Osteocyte (in vitro differentiated cells): ENCODE data around the gene UGT8. TPM values are rescaled to one million over a fixed set of nuclear protein-coding genes. Genes with fewer than 3 reads are reported as not detected.
"Not testable (repeated sequence)": the region's sequence is repeated elsewhere in the genome, so short reads cannot be mapped to it uniquely, and the experiment has no call there.

ENCODE experiments used
- DNase-seq: peaks from one replicate; pipeline ENCODE4 v3.0.0; 2021; ENCODE audit warnings: mixed read lengths; ENCODE audit not compliant: unreplicated experiment; ENCODE audit errors: extremely low spot score
- H3K27ac Mint-ChIP-seq: one replicate; pipeline ENCODE4 v1.8.0; 2021; ENCODE audit warnings: mild to moderate bottlenecking, mixed read lengths; ENCODE audit not compliant: unreplicated experiment
- H3K27me3 Mint-ChIP-seq: one replicate; pipeline ENCODE4 v1.8.0; 2021; ENCODE audit warnings: mixed read lengths; ENCODE audit not compliant: unreplicated experiment
- H3K36me3 Mint-ChIP-seq: one replicate; pipeline ENCODE4 v1.8.0; 2021; ENCODE audit warnings: mixed read lengths; ENCODE audit not compliant: unreplicated experiment
- H3K4me1 Mint-ChIP-seq: one replicate; pipeline ENCODE4 v1.8.0; 2021; ENCODE audit warnings: mixed read lengths; ENCODE audit not compliant: unreplicated experiment
- H3K4me3 Mint-ChIP-seq: one replicate; pipeline ENCODE4 v1.8.0; 2021; ENCODE audit warnings: mild to moderate bottlenecking, moderate library complexity, mixed read lengths; ENCODE audit not compliant: unreplicated experiment
- H3K9me3 Mint-ChIP-seq: one replicate; pipeline ENCODE4 v1.8.0; 2021; ENCODE audit warnings: mixed read lengths; ENCODE audit not compliant: unreplicated experiment
- CTCF ChIP-seq: fragments of 200-600 bp; sonication (generic); IDR thresholded peaks from 2 replicates; pipeline ENCODE4 v1.5.0; 2021; ENCODE audit warnings: antibody characterized with exemption, mild to moderate bottlenecking, moderate library complexity
- total RNA-seq: library from RNA; stranded (reverse); gene quantifications from 2 replicates; pipeline ENCODE4 v1.2.1, GENCODE V29; 2021

UGT8 gene
- total RNA-seq, 1 donor from 2014 or later, result not detected

GRCh38 chr4:114562176-114562904 is 36.3 kb upstream of the UGT8 start:
- H3K4me3 Mint-ChIP-seq, result no peak overlapping the region
- no peaks in the 10 kb centered on the region for H3K36me3 Mint-ChIP-seq

DNA sequence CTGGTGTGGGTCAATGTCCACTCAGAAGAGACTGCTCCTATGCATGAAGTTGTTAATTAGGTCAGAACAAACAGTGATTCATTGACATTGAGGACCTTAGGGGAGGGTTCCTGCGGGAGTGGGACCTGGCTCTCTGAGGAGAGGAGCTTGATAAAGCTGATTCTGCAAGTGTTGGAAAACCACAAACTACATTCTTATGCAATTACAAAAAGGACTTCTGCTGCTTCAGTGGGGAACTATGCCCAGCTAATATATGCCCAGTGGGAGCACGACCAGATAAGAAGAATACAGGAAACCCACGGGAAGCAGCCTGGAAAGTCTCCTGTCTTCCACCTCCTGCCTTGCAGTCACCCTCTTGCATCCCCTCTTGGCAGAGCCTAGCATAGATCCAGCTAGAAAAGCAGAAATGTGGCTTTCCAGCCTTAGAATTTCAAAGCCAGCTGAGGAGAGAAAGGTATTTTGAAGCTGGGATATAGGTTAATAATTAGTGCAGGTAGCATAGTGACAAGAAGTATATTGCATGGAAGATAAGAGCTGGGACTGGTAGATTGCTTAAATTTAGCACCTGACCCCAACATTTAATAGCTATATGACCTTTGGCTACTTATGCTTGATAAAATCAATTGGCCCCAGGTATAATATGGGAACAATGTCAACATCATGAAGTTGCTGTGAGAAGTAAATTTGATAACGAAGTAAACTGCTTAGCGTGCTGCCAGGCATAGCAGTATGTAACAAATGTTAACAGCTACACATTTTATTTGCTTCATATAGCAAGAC is 34.9 kb upstream of the UGT8 start:
- no peak for TF ChIP-seq CTCF
- no peak overlapping the region for H3K4me3 Mint-ChIP-seq
- H3K27ac Mint-ChIP-seq, result no peak overlapping the region
- H3K9me3 Mint-ChIP-seq, result no peaks in the 10 kb centered on the region
- H3K27me3 Mint-ChIP-seq, result peaks cover 16% of the 10 kb centered on the region
- H3K4me1 Mint-ChIP-seq, result no peaks in the 10 kb centered on the region
- no peak for DNase-seq
- no peaks in the 10 kb centered on the region for H3K36me3 Mint-ChIP-seq

More at GRCh38 chr4:114562176-114562904, 36.3 kb upstream of the UGT8 start:
- no peaks in the 10 kb centered on the region for H3K4me1 Mint-ChIP-seq
- no peak for DNase-seq
- peaks cover 16% of the 10 kb centered on the region for H3K27me3 Mint-ChIP-seq
- H3K9me3 Mint-ChIP-seq, result peaks cover 9% of the 10 kb centered on the region
- no peak for TF ChIP-seq CTCF
- no peak overlapping the region for H3K27ac Mint-ChIP-seq

DNA sequence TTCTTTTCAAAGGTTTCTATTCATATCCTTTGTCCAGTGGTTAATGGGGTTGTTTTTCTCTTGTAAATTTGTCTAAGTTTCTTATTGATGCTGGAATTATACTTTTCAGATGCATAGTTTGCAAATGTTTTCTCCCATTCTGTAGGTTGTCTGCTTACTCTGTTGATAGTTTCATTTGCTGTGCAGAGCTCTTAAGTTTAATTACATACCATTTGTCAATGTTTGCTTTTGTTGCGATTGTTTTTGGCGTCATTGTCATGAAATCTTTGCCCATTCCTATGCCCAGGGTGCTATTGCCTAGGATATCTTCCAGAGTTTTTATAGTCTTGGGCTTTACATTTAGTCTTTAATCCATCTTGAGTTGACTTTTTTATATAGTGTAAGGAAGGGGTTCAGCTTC is 21.2 kb upstream of the UGT8 start:
- H3K9me3 Mint-ChIP-seq, result peaks cover 10% of the 10 kb centered on the region
- peaks cover 9% of the 10 kb centered on the region for H3K27me3 Mint-ChIP-seq
- DNase-seq, result no peak
- H3K4me3 Mint-ChIP-seq, result no peak overlapping the region
- H3K27ac Mint-ChIP-seq, result no peak overlapping the region
- no peak for TF ChIP-seq CTCF
- H3K4me1 Mint-ChIP-seq, result no peaks in the 10 kb centered on the region
- H3K36me3 Mint-ChIP-seq, result no peaks in the 10 kb centered on the region

- no peak overlapping the region for H3K27ac Mint-ChIP-seq
- H3K36me3 Mint-ChIP-seq, result no peaks in the 10 kb centered on the region
- peaks cover 14% of the 10 kb centered on the region for H3K27me3 Mint-ChIP-seq
- TF ChIP-seq CTCF, result no peak
- H3K4me3 Mint-ChIP-seq, result no peak overlapping the region
- DNase-seq, result no peak
- peaks cover 10% of the 10 kb centered on the region for H3K9me3 Mint-ChIP-seq
- H3K4me1 Mint-ChIP-seq, result no peaks in the 10 kb centered on the region
These were observed 16.0 kb upstream of the UGT8 start for GRCh38 chr4:114582621-114583020.

DNA sequence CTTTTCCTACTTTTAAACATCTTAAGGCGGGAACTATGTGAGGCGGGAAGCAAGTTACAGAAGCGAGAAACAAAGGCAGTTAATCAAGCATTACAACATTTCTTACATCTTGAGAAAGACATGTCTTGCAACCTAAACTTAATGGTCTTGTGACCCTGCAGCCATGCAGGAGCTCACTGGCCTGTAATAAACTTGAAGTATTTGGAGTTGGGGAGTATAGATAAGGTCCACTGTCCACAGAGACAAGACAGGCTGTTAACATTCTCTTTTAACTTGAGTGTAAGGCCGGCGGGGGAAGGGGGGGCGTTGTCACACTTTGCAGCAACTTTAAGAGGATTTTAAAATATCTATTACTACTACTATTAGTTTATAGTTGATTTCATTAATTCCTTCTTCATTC is 10.3 kb upstream of the UGT8 start:
- Mint-ChIP-seq H3K27ac (no peak overlapping the region), H3K4me1 (no peaks in the 10 kb centered on the region), H3K27me3 (peaks cover 46% of the 10 kb centered on the region), H3K4me3 (no peak overlapping the region), H3K9me3 (no peaks in the 10 kb centered on the region), H3K36me3 (no peaks in the 10 kb centered on the region)
- DNase-seq, result no peak
- no peak for TF ChIP-seq CTCF

DNA sequence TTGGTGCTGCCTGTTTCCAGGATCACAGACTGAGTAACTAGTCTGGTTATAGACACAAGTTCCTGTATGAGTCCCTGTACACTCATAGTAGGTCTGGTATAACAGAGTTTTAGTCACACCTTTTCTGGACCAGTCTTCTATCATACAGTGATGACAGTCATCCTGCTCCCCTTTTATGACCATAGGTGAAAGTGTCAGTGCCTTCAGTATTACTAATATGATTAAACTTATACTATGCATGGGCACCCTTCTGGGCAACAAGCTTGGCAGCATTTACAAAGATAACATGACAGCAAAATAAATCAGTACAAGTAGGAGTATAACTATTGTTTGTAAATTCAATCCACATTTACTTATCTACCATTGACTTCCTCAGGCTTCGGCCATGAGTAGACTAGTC is 8.2 kb upstream of the UGT8 start:
- not testable (repeated sequence) for H3K9me3 Mint-ChIP-seq, H3K36me3 Mint-ChIP-seq, DNase-seq, H3K4me3 Mint-ChIP-seq, H3K4me1 Mint-ChIP-seq, H3K27ac Mint-ChIP-seq
- H3K27me3 Mint-ChIP-seq, result peaks cover 59% of the 10 kb centered on the region
